Activated T-helper 1 cell treated with anti-CD3 and anti-CD28 coated beads, Interleukin-2, amount 50 U/mL, for 16 hours (primary cell): ENCODE results near the gene LIPA.
"Not testable (repeated sequence)": the region's sequence is repeated elsewhere in the genome, so short reads cannot be mapped to it uniquely, and the experiment has no call there.

Source experiments
- DNase-seq, 2 donors: peaks; one replicate each; pipeline ENCODE4 v3.0.0-alpha.2; 2020; ENCODE audit warnings: low read depth in 1 of 2, low spot score in 1 of 2

LIPA gene

GRCh38 chr10:89251409-89252224 lies at the start of gene LIPA:
TSS of gene LIPA (minus strand) at chr10:89251775. CDS start at chr10:89247648, 4,127 bp downstream.
- DNase-seq, result peak; percentile 87 to 91

DNA sequence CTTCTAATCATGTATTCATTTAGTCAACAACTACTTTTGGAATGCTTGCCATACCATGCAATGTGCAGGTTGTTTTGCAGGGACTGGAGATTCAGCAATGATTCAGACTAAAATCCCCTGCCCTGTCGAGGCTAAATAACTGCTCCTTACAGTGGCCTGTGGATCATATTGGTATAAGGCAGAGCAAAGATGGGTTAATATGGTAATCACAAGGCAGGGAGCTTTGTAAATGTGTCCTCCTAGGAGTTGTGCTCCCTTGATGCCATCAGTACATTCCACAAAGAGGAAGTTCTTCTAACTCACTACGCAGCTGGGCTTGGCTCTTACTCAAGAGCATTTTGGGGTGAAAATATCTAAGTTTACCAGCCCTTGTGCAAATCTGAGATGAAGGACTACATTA lies 49.7 kb upstream of the LIPA start:
- no peak for DNase-seq

- no peak for DNase-seq
These were observed 47.5 kb upstream of the LIPA start for GRCh38 chr10:89299031-89299430.

- DNase-seq, result no peak
These were observed 46.2 kb upstream of the LIPA start for GRCh38 chr10:89297791-89298190.

GRCh38 chr10:89297356-89297755 lies 45.8 kb upstream of the LIPA start:
- DNase-seq, result no peak

- DNase-seq, result no peak
These were observed 44.7 kb upstream of the LIPA start for GRCh38 chr10:89296220-89296648.

GRCh38 chr10:89295597-89295996 lies 44.0 kb upstream of the LIPA start:
- DNase-seq, result no peak

DNA sequence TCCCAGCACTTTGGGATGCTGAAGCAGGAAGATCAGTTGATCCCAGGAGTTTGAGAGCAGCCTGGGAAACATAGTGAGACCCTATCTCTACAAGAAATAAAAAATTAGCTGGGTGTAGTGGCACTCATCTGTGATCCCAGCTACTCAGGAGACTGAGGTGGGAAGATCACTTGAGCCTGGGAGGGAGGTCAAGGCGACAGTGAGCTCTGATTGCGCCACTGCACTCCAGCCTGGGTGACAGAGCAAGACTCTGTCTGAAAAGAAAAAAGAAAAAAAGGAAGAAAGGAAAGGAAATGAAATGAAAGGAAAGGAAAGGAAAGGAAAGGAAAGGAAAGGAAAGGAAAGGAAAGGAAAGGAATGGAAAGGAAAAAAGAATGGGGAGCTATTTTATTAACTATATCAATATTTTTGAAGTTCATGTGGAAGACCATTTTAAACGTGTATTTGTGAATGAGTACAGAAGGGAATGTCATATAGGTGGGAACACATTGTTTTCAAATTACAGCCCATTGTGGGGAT lies 43.2 kb upstream of the LIPA start:
- DNase-seq, result no peak

DNA sequence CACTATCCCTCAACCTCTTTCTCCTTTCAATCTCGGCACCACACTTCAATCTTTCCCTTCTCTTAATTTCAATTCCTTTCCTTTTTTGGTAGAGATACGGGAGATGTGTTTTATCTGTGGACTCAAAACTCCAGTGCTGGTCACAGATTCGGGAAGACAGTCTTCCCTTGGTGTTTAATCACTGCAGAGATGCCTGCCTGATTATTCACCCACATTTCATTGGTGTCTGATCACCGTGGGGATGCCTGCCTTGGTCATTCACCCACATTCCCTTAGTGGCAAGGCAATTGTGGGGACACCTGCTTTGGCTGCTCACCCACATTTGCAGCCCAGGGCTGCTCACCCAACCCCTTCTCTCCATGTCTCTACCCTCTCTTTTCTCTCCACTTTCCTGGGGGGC lies 33.7 kb upstream of the LIPA start:
- not testable (repeated sequence) for DNase-seq

DNA sequence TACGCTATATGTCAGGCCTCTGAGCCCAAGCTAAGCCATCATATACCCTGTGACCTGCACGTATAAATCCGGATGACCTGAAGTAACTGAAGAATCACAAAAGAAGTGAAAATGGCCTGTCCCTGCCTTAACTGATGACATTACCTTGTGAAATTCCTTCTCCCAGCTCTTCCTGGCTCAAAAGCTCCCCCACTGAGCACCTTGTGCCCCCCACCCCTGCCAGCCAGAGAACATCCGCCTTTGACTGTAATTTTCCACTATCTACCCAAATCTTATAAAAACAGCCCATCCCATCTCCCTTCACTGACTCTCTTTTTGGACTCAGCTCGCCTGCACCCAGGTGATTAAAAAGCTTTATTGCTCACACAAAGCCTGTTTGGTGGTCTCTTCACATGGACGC lies 33.1 kb upstream of the LIPA start:
- DNase-seq, result not testable (repeated sequence)

DNA sequence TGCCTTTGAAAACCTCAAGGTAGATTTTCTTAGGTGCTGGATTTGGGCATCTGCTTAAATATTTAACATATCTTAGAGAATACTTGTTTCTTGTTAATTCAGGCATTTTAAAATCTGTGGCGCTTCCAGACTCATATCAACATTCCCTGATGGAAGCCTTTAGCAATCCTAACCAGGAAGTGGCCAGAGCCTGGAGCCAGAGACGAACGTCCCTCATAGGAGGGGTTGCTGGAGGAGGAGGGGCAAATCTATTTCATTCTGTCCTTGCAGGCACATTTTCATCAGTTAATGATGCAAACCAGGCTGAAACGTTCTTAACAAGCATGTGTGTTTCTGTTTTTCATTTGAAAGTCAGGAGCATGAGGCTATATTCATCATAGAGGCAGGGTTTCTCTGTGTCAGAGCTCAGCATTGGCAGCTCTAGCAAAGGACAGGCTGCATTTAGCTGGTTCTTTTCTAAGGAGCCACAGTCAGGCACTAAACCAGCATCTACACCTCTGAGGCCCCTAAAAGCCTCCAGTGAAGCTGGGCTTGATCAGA lies 32.4 kb upstream of the LIPA start:
- no peak for DNase-seq

DNA sequence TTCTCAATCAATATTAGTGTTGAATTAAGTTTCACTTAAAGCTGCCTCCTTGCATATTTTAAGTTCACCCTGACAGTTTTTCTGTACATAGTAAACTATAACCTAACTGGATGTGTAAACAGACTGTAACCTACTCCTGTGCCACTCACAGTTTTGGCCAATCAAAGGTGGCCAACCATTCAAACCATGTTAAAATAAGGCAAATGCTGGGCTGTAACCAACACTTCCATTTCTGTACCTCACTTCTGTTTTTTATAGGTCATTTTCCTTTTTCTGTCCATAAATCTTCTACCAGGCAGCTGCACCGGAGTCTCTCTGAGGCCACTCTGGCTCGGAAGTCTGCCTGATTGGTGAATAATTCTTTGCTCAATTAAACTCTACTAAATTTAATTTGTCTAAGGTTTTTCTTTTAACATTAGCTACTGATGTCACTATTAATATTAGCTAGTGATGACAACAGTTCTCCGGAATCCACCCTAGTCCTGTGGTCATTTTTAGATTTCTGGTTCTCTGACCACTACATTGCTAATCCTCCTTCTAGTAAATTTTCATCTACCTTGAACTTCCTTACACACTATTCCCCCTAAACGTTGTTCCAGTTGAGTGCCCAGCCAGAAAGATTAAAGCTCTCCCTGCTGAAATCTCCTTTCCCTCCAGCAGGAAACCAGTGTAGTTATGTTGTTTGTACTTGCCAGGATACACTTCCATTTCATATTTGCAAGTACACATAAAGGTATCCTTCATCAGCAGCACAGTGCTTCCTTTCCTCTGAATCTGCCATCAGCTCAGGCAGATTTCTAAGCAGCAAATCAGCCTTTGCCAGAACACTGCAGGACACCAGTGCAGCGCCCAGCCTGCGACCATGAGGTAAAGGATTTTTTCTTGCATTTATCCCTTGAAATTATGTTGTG lies 31.7 kb upstream of the LIPA start:
- DNase-seq, result no peak

DNA sequence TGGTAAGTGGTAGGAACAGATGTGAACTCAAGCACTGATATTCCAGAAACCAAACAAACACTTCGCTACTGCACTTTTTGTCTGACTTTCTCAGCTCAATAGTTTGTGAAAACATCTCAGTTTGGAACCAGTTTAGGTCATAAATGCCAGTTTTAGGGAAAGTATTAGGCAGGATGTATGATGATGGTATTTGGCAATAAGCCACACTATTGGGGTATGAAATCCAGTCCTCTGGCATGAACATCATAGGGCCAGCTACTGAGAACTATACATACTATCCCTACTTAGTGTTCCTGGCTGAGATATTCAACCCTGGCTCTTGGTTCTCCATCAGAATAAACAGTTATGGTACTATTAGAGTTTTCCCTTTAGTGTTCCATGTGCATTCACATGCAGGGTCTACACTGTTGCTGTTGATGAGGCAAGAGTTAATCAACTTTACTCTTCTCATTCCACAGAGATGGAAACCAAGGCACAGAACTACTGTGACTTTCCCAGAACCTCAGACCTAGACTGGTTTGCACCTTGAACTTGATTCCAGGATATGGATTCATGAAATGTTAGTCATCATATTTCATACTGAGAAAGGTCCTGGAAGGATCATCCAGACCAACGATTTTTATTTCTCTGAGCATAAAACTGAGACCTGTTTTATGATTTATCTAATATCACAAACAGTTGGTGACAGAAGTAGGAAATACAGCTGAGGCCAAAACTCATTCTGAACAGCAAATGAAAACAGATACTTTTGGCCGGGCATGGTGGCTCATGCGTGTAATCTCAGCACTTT lies 30.2 kb upstream of the LIPA start:
- DNase-seq, result no peak

DNA sequence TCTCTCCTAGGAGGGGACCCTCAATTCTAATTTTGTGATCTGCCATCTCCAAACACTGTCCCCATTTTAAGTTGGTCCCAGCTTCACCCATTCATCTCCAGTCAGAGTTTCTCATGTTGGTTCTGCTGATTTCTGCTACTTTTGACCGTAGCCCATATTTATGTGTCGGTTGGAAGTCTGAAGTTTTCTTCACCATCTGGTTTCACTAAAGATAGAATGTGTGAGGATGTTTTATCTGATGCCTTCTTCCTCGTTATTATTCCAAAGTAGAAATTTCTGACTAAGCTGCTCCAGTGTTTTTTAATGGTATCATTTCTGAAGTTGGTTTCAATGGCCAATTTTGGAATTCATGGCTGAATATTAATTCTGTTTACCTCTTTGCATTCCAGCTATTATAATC lies 28.9 kb upstream of the LIPA start:
- no peak for DNase-seq

DNA sequence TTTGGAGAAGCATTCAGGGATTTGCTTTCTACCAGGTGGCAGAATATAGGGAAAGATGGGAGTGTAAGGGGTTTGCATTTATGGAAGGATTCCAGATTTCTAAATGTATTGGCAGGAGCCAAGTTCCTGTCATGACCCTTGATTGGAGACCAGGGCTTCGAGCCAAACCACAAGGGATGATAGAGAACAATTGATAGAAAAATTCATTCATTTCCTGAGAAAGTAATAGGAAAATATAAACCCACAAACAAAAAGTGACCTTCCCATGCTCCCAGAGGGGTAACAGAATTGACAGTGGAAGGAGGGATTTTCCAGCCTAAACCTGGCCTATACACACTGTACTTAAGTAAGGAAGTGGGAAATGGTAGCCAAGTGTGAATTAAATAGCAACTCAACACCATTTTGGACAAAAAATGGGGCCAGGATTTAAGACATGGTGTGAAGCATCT lies 27.9 kb upstream of the LIPA start:
- no peak for DNase-seq

DNA sequence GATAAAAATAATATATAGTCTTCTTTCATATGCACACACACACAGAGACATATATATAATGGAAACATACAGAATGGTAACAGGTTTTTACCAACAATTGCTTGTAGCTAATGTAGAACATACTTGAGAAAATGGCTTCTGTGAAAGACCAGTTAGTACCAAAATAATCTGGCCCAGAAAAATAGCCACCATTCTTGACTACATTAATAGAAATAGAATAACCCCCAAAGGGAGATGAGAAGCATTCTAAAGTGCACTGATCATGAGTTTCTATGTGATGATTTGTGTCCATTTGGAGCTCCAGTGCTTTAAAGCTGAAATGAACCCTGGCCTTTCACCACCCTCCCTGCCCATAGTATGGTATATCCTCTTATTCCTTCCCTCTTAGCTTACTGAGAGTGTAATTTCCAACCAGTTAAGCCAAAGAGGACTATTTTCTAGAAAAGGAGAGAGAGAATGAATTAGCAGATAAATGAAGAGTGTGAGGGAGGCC lies 27.4 kb upstream of the LIPA start:
- DNase-seq, result no peak

DNA sequence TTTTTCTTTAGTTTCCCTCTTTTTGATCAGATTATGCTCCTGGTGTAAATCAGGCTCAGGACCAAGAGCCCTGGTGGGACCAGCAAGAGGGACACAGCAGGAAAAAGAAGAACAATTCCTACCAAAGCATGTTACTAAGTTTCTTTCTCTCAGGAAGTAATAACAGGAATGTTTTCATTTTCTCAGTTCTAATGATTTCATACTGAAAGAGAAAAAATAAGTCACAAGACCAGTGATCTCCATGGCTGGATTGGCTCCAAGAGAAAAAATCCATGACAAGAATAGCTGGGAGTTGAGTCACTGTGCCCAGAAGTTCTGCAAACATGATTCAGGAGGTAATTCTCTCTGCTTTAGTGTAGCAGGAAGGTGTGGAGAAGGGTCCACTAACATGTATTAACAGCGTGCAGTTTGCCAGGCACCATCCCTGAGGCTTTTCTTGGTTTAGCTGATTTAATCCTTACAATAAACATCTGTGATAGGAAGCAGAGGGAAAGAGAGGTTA lies 26.5 kb upstream of the LIPA start:
- DNase-seq, result no peak

DNA sequence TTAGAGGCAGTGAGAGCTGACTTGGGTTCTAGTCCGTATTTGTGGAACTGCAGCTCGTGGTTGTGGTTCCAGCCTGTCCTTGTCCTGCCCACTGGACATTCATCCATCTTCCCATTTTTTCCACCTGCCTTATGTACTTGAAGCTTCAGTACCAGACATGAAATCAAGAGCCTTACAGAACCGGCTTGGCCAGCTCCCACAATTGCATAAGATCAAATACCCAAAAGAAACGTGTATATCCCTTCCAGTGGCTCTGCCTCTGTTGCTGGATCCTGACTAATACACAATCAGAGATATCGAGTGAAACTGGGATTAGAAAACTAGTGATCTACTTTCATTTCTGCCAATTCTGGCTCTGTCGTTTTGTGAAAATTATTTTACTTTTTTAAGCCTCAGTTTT lies 23.8 kb upstream of the LIPA start:
- no peak for DNase-seq

GRCh38 chr10:89274928-89275327 lies 23.4 kb upstream of the LIPA start:
- no peak for DNase-seq

DNA sequence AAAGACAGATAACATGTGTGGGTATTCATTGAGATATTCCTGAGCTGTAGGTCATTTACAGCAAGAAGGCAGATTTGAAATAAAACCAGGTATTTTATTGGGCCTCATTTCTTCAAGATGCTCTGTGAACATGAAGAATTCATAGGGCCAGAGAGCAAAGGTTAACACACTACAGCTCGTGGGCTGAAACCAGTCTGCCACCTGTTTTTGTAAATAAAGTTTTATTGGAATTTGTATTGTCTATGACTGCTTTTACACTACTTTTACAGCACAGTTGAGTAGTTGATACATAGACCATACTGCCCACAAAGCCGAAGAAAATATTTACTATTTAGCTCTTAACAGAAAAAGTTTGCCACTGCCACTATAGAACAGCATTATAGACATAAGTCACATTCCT lies 22.1 kb upstream of the LIPA start:
- no peak for DNase-seq
